ENCODE data around the gene FGF19.

DNA sequence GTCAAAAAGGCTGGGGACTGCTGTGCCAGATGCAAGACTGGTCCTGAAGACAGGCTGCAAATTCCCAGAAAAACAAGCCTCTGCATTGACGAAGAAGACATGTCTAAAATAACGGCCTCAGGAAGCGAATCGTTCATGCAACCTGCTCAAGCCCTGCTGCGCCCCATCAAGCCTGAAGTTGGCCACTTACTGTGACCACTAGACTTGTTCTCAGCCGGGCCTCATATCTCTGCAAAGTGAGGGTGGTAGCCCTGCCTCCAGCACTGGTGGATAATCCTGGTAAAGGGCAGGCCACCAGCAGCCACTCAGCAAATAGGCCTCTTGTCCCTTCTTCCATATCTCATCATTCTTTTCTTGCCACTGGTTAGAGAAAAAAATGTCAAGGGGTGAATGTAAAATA, 40.5 kb downstream of the FGF19 start:
- TF ChIP-seq NFIC (IDR thresholded peaks at IDR 0.05), result no peak
- no peak for TF ChIP-seq CEBPB (IDR thresholded peaks at IDR 0.05)
- TF ChIP-seq RAD21 (IDR thresholded peaks at IDR 0.05; ENCODE audit: low read depth), result no peak
- no peak for TF ChIP-seq TAF1 (IDR thresholded peaks at IDR 0.05; ENCODE audit: low read depth)
- TF ChIP-seq, protein P1, sequence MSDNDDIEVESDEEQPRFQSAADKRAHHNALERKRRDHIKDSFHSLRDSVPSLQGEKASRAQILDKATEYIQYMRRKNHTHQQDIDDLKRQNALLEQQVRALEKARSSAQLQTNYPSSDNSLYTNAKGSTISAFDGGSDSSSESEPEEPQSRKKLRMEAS (IDR thresholded peaks at IDR 0.05), result no peak

All from Ishikawa (cell line).